T-helper 2 cell treated with Interferon-gamma antibody and Interleukin-4, amounts not matched to agents 100 ng/mL and 5 ng/mL, for 36 hours (primary cell): ENCODE measurements around the gene SMIM26. TPM values are rescaled to one million over a fixed set of nuclear protein-coding genes. Genes with fewer than 3 reads are reported as not detected.
"Not testable (repeated sequence)": the region's sequence is repeated elsewhere in the genome, so short reads cannot be mapped to it uniquely, and the experiment has no call there.

Experiments
- intact Hi-C: fragments of 100-400 bp; cut with micrococcal nuclease; formaldehyde crosslinking; loops from one replicate; pipeline ENCODE4 v1.15.1; 2023
- total RNA-seq: library from RNA; stranded (reverse); gene quantifications from 2 replicates; pipeline ENCODE4 v1.2.3, GENCODE V29; 2022

SMIM26 gene, protein sequence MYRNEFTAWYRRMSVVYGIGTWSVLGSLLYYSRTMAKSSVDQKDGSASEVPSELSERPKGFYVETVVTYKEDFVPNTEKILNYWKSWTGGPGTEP
- total RNA-seq: 41.8 and 49.3 TPM in 2 replicates

DNA sequence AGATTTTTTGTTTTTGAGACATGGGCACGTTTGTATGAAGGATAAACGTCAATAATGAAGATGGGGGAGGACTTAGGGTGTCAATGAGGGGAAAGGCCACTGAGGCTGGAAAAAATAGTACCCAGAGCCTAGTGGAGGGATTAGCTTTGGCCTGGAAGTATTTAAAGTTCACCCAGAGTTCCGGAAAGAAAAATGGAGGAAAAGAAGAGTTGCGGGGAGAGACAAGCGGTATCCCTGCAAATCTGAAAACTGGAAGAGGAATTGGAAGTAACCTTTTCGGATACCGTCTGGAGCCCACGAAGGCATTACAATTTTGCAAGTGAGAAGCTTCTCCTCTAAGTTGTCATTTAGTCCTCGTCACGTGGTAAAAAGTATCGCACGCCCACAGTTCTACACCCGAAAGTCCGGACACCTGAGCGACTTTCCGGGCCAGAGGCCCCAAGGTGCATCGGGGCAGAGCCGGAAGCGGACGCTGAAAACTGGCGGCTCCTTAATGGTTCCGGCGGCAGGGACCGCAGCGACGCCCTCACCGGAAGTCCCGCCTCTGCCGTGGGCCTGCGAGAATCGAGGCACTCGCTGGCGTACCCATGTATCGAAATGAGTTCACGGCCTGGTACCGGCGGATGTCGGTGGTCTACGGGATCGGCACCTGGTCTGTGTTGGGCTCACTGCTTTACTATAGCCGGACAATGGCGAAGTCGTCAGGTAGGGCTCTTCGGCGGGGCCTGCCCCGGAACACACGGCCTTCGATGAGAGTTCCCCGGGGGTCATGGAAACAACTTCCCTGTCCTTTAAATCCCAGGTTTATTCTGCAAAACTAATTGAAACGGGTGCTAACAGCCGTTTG is at the start of gene SMIM26:
Gene SMIM26, plus strand, starts transcription at position 541 of the 847 bp plus-strand sequence. Its CDS starts 47 bp downstream, at position 588.
- intact Hi-C loops: loop anchor here (1.0 to 5.0 kb wide), 9 partner anchors 20 to 1836 kb away; partner anchors contain the start of genes DZANK1, KAT14, MGME1 and PET117

DNA sequence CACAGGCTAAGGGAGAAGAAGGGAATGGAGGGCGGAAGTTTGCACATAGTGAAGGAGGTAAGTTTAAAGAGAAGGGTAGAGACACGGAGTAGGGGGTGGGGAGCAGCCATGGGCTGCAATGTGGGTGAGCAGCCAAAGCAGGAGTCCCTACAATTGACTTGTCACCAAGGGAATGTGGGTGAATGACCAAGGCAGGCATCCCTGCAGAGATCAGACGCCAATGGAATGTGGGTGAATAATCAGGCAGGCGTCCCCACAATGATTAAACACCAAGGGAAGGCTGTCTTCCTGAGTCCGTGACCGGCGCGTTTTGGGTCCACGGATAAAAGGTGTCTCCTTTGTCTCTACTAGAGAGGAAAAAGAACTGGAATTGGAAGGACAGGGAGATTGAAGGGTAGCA is 45.2 kb upstream of the SMIM26 start:
- intact Hi-C loops: not testable (repeated sequence)

DNA sequence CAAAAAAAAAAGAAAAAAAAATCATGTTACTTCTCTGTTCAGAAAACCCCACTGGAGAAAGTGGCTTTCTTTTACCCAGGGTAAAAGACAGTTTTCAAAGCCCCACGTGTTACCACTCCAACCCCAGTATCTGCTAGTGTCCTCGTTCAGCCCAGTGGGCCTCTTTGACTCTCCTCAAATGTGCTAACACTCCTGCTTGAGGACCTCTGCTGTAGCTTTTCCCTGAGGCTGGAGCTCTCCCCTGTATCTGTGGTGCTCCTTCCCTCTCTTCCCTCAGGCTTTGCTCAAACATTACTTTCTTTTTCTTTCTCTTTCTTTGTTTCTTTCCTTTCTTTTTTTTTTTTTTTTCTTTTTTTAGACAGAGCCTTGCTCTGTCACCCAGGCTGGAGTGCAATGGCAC is 44.2 kb upstream of the SMIM26 start:
- intact Hi-C loops: no loop called here

DNA sequence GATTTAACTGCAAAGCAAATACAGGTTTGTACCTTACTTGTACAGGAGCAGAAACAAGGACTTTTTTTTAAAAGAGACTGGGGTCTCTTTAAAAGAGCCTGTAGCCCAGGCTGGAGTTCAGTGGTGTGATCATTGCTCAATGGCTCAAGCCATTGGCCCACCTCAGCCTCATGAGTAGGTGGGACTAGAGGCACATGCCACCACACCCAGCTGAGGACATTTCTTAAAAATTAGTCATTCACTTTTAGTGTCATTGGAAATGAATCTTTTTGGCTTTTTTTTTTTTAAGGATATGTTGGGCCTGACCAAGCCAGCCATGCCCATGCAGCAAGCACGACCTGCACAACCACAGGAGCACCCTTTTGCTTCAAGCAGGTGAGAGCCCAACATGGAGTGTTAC is 42.6 kb upstream of the SMIM26 start:
- intact Hi-C loops: no loop called here

DNA sequence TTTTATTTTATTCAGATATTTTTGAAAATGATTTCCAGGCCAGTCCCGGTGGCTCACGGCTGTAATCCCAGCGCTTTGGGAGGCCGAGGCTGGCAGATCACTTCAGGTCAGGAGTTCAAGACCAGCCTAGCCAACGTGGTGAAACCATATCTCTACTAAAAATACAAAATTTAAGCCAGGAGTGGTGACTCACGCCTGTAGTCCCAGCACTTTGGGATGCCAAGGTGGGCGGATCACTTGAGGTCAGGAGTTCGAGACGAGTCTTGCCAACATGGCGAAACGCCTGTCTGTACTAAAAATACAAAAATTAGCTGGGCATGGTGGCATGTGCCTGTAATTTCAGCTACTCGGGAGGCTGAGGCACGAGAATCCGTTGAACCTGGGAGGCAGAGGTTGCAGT is 40.5 kb upstream of the SMIM26 start:
- intact Hi-C loops: not testable (repeated sequence)

DNA sequence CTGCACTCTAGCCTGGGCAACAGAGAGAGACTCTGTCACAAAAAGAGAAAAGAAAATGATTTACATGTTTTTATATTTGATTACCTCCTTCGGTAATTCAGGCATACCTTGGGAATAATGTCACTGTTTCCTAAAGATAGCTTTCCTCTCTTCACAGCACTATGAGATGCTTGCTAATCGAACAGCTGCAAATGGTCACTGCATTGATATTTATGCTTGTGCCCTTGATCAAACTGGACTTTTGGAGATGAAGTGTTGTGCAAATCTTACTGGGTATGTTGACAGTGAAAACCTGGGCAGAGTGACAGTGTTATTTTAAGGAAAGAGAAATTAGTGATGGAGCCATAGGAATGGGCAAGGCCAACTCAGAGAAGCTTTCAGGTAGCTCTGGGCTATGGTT is 39.9 kb upstream of the SMIM26 start:
- intact Hi-C loops: no loop called here

DNA sequence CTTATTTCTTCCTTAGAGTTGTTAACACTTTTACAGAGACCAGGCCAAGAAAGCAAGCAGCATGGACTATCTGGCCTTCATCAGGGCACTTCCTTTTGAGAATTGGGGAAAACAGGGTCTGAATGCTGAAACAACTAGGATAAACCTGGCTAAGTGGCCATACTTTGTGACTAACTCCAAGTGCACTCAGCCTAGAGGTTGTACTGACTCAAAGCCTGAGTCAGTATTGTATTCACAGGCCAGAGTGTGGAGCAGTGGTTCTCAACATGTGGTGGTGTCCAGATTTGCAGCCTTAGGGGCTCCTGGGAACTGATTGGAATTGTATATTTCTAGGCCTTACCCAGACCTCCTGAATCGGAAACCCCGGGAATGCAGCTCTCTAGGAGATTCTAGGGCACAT is 39.4 kb upstream of the SMIM26 start:
- intact Hi-C loops: no loop called here

DNA sequence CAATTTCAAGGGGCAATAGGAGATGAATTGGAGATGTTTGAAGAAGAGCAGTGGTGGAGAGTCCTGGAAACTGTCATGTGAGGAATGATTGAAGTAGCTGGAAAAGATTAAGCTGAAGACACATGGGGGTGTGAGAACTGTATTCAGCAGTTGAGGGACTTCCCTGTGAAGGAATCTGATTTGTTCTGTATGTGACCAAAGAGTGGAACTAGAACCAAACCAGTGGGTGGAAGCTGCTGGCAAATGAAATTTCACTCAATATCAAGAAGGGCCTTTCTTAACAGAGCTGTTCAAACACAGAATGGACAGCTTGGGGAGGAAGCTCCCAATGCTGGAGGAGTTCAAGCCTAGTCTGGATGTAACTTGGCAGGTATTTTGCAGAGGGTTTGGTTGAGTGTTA is 38.2 kb upstream of the SMIM26 start:
- intact Hi-C loops: no loop called here

DNA sequence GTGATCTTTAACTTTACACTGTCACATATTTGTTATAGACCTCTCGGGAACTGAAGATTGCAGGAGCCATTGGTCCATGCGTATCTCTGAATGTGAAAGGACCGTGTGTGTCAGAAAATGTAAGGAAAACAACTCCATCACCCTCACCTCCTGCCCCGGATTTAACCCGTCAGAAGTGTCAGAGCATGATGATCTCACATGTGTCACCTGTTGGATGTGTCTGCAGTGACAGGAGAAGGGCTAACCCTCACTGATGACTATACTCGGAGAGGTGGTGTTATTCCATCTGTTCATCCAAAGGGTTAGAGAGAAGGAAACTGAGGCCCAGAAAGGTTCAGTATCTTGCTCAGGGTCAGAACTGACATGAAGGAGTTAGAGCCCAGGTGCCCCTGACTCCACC is 34.6 kb upstream of the SMIM26 start:
- intact Hi-C loops: no loop called here

DNA sequence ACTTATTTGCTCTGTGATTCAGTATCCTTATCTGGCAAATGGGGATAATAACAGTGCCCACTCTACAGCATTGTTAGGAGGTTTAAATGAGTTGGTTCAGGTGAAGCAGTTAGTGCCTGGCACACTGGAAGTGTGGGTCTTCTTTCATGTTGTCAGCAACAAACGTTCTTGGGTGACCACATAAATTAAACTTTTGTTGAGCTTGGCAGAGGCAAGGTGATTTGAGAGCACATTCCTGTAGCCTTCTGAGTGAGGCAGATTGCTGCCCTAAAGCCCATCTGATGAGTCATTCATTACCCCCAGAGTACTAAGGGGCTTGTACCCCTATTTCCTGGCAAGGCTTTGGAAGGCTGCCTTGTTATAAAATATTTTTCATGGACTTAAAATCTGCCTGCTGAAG is 33.7 kb upstream of the SMIM26 start:
- intact Hi-C loops: no loop called here

DNA sequence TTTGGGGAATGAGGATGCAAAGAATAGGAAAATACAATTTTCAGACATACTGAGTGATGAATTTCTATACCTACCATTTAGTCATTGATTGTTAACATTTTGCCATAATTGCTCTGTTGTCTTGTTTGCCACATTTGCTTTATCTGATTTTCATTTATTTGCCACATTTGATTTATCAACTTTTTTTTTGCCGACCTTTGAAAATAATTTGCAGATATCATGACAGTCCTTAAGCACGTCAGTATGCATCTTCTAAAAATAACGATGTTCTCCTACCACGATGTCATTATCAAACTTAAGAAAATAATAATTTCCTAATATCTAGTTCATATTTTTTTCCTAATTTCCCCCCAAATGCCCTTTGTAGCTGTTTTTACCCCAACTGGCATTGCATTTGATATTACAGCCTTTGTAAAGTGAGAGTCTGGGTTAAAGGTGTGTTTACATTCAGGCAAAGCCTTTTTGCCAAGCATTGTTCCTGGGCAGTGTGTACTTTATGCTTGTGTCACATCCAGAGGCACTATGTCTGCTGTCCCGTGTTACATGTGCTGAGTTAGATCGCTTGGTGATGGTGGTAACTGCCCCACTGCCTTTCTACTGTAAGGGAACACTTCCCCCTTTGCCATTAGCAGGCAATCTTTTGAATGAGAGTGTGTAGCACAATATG is 33.1 kb upstream of the SMIM26 start:
- intact Hi-C loops: no loop called here

DNA sequence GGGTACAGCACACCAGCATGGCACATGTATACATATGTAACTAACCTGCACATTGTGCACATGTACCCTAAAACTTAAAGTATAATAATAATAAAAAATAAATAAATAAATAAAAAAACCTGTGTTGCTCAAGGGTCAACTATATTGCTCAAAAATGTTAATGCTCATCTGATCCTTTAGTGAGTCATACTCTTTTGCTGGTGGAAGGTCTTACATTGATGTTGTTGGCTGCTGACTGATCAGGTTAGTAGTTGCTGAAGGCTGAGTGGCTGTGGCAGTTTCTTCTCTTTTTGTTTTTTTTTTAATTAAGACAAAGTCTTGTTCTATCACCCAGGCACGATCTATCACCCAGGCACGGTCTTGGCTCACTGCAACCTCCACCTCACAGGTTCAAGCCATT is 29.6 kb upstream of the SMIM26 start:
- intact Hi-C loops: no loop called here

DNA sequence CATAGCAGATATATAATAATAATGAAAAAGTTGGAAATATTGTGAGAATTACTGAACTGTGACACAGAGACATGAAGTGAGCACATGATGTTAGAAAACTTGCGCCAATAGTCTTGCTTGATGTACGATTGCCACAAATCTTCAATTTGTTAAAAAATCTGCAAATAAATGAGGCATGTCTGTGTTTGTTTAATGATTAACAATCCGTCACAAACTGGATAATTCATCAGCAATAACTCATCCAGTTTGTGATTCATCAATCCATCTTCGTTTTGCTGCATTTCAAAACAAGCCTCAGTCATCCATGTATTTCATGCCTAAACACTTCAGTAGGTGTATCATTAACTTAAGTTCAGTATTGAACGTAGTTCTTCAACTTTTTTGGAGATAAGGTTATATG is 25.5 kb upstream of the SMIM26 start:
- intact Hi-C loops: no loop called here

DNA sequence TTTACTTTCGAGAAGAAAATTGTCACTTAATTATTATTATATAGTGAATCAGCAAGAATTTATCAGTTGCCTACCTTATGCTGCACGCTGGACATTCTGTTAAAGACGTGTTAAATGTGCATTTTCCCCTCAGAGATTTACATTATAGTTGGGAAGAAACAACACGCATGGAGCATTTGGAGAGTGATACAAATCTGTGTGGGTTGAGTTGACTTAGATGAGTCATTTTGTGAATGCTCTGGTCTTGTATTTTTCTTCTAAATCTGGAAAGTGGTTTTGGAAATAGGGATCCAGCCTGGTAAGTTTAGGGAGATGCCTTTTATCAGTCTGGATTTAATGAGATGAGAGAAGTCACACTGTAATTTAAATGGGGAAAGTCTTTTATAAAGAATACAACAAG is 24.0 kb upstream of the SMIM26 start:
- intact Hi-C loops: no loop called here

DNA sequence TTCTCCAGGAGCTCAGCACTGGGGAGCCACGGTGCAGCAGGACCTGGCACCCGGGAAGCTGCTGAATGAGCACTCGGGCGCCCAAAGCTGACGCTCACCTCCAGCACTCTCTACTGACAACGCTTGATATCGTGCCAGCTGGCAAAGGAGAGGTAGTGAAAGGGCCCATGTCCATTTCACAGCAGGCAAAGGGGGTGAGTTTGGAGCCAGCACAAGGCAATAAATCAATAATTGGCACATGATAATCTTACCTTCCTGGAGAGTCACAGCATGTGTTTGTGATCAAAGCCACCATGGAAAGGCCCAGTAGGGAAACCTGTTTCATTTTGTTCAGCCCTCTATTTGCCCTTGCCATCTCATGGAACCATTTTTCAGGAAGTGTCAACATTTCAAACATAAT is 23.3 kb upstream of the SMIM26 start:
- intact Hi-C loops: no loop called here

DNA sequence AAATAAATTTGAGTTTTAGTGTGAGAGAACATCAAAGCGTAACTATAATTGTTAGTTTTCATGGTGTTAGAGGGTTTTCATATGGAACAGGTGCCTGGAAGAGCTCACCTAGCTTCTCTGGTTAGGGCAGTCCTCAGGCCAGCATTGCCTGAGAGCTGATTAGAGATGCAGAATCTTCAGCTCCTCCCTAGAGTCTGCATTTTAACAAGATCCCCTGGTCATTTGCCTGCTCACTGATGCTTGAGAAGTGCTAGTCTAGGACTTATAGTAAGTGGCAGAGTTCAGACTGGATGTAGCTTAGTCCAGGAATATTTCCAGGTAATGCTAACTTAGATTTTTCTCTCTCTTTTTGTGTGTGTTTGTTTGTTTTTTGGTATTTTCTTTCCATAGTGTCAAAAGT is 21.7 kb upstream of the SMIM26 start:
- intact Hi-C loops: no loop called here

DNA sequence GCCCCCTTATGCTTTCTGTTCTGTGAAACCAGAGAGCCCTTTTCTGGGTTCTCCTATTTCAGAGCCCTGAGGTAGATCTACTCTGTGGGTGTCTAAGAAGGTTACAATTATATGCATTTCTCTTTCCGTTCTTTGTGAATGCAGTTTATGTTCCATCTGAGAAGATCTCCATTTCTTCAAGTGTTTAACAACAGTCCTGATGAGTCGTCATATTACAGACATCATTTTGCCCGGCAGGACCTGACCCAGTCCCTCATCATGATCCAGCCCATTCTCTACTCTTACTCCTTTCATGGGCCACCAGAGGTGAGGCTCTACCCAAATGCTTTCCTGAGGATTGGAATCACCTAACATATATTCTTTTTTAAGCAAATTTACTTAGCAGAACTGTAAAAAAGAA is 18.8 kb upstream of the SMIM26 start:
- intact Hi-C loops: no loop called here

DNA sequence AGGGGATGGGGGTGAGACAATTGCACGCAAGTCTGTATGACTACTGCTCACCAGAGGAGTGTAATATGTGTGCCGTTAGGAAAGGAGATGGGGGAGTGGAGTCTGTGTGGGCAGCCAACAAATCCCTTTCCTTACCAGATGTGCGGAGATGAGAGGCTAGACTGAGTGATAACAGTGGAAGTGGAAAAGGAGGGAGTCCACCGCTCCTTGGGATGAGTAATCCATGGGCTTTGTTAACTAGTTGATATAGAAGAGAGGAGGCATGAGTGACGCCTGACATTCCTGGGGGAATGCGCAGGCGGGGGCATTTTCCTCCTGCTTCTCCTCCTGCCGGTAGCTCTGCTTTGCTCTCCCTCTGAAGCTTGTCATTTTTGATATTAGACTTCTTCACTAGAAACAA is 13.5 kb upstream of the SMIM26 start:
- intact Hi-C loops: no loop called here

DNA sequence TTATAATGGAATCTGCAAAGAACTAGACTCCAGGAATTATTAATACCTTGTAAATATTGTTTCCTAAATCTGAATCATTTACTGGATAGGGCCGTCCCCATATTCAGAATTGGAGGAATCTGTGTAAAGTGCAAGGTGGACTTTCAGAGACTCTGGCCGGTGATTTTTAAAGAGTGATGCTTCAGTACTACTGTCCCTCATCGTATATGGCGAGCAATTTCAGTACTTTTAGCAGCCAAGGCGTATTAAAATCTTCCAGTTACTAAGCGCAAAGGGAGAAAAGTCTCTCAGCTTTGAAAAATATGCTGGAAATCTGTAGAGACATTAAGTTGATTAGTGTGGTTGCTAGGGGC is 483 bp downstream of the SMIM26 start:
- intact Hi-C loops: loop anchor here (1.0 to 5.0 kb wide), 9 partner anchors 20 to 1837 kb away; partner anchors contain the start of genes DZANK1, KAT14, MGME1 and PET117

DNA sequence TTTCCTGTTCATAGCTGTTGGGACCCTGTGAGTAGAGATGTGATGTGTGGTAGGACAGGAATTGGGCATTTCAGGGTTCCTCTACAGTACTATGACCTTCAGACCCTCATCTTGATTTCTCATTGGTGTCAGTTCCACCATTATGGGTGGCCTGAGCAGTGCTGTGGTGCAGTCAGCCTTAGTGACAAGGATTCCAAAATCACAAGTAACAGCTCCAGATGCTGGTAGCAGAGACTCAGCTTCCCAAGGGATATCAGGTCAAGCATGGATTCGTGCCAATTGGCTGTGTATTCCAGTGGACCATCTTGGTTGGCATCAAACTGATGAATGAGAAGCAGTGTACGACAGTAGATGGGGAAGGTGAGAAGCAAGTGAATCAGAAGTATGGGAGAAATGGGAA is 3.8 kb downstream of the SMIM26 start:
- intact Hi-C loops: no loop called here

DNA sequence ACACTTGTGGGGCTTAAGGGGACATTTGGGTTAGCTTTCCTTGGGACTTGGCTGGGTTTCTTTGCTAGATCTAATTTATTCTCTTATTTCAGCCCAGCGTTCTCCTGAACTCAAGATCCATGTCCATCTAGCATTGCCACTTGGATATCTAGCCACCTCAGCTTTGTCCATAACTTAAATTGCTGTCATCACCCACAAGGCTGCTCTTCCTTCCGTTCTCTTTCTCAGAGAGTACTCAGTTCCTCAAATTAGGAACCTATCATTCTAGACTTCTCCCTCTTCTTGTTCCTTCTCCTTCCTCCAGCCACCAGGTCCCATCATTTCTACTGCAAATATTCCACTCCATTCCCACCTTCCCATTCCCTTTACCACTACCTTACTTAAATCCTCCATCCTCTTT is 4.3 kb downstream of the SMIM26 start:
- intact Hi-C loops: no loop called here

DNA sequence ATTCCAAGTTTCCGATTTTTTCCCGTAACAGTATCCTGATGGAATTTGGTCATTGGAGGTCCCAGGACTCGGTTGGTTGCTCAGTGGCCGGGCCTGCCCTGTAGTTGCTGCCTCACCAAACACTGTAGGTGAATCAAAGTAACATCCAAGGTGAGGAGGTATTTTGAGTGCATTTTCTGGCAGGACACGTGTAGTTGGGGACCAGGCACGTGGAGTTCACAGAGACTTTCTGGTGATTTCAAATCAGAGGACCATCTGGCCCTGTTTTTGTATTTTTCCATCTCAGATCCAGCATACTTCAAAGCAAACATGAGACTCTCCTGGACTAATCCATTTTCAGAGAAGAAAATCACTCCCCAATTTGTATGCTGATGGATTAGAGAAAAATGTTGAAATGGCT is 10.7 kb downstream of the SMIM26 start:
- intact Hi-C loops: no loop called here

DNA sequence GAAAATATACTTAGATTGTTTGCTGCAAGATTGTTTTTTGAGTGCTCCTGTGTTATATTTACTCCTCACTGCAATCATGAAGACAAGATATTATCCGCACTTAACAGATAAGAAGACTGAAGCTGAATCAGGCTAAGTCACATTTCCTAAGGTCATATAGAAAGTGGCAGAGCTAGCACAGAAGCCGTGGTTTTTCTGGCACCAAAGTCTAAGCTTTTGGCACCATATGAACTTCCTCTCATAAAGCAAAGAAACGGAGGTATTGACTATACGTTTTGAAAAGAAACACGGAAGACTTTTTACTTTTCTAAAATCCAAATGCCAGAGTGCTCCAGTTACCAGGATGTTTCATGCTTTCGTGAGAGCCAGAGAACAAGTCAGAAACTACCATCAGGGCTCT is 11.3 kb downstream of the SMIM26 start:
- intact Hi-C loops: no loop called here
